Measurements from ENCODE around the gene CDK5. TPM values are rescaled to one million over a fixed set of nuclear protein-coding genes. Genes with fewer than 3 reads are reported as not detected.
A peak's percentile ranks its signal among the peaks of the same experiment; 100 is the strongest.
"Not testable (repeated sequence)": the region's sequence is repeated elsewhere in the genome, so short reads cannot be mapped to it uniquely, and the experiment has no call there.

CDK5 gene
- total RNA-seq, 2 experiments from 2014 or later, result 26.0 to 26.9 TPM

- Mint-ChIP-seq H3K4me1 (peaks cover 53% of the 10 kb centered on the region), H3K27ac (peak overlapping the region; percentile 42), H3K27me3 (no peaks in the 10 kb centered on the region), H3K4me3 (peak overlapping the region; percentile 91), H3K9me3 (no peaks in the 10 kb centered on the region), H3K36me3 (ENCODE audit: low read depth) (peaks cover 4% of the 10 kb centered on the region)
- CTCF ChIA-PET, result interaction anchor here (1.1 kb wide), 1 partner anchor 28 kb away, joined by 4 read pairs; the partner anchor contains the start of gene ABCB8
- DNase-seq, result no peak
- POLR2A ChIA-PET, result no interaction called here
These were observed 811 bp downstream of the CDK5 start for GRCh38 chr7:151056666-151057505.

GRCh38 chr7:151056283-151056665 lies 1.4 kb downstream of the CDK5 start:
- peak overlapping the region; percentile 91 for H3K4me3 Mint-ChIP-seq
- no peaks in the 10 kb centered on the region for H3K27me3 Mint-ChIP-seq
- CTCF ChIA-PET, result interaction anchor here (1.2 kb wide), 1 partner anchor 28 kb away, joined by 4 read pairs; the partner anchor contains the start of gene ABCB8
- H3K36me3 Mint-ChIP-seq (ENCODE audit: low read depth), result peaks cover 4% of the 10 kb centered on the region
- H3K4me1 Mint-ChIP-seq, result peaks cover 46% of the 10 kb centered on the region
- H3K27ac Mint-ChIP-seq, result no peak overlapping the region
- H3K9me3 Mint-ChIP-seq, result no peaks in the 10 kb centered on the region
- no peak for DNase-seq
- POLR2A ChIA-PET, result no interaction called here

- H3K27me3 Mint-ChIP-seq, result peaks cover 8% of the 10 kb centered on the region
- H3K4me3 Mint-ChIP-seq, result no peak overlapping the region
- H3K9me3 Mint-ChIP-seq, result no peaks in the 10 kb centered on the region
- H3K27ac Mint-ChIP-seq, result no peak overlapping the region
- DNase-seq, result no peak
- POLR2A ChIA-PET, result no interaction called here
- CTCF ChIA-PET, result no interaction called here
- H3K36me3 Mint-ChIP-seq (ENCODE audit: low read depth), result peaks cover 4% of the 10 kb centered on the region
- H3K4me1 Mint-ChIP-seq, result peaks cover 37% of the 10 kb centered on the region
These were observed 3.9 kb downstream of the CDK5 start for GRCh38 chr7:151053751-151054150.

- ChIA-PET POLR2A (no interaction called here), CTCF (interaction anchor here (0.7 to 1.1 kb wide), 3 partner anchors 16 to 28 kb away, joined by 3 to 4 read pairs (median 3); partner anchors contain the start of genes ABCB8 and FASTK)
- Mint-ChIP-seq H3K4me1 (peaks cover 32% of the 10 kb centered on the region), H3K27ac (no peak overlapping the region), H3K36me3 (ENCODE audit: low read depth) (peaks cover 4% of the 10 kb centered on the region), H3K9me3 (no peaks in the 10 kb centered on the region), H3K27me3 (peaks cover 8% of the 10 kb centered on the region), H3K4me3 (no peak overlapping the region)
- no peak for DNase-seq
These were observed 4.6 kb downstream of the CDK5 start for GRCh38 chr7:151053096-151053495.

- no peaks in the 10 kb centered on the region for H3K9me3 Mint-ChIP-seq
- DNase-seq, result peak; percentile 76
- H3K27ac Mint-ChIP-seq, result no peak overlapping the region
- H3K36me3 Mint-ChIP-seq (ENCODE audit: low read depth), result peaks cover 2% of the 10 kb centered on the region
- no peak overlapping the region for H3K4me3 Mint-ChIP-seq
- ChIA-PET POLR2A (no interaction called here), CTCF (interaction anchor here (0.8 to 1.3 kb wide), 3 partner anchors 9 to 175 kb away, joined by 3 to 4 read pairs (median 3); partner anchors contain the start of gene ABCB8)
- peaks cover 8% of the 10 kb centered on the region for H3K27me3 Mint-ChIP-seq
- H3K4me1 Mint-ChIP-seq, result peaks cover 23% of the 10 kb centered on the region
These were observed 6.6 kb downstream of the CDK5 start for GRCh38 chr7:151051108-151051507.

- Mint-ChIP-seq H3K36me3 (ENCODE audit: low read depth) (peaks cover 7% of the 10 kb centered on the region), H3K27me3 (peaks cover 8% of the 10 kb centered on the region), H3K9me3 (no peaks in the 10 kb centered on the region), H3K4me3 (no peak overlapping the region), H3K4me1 (peaks cover 19% of the 10 kb centered on the region), H3K27ac (no peak overlapping the region)
- no peak for DNase-seq
- ChIA-PET CTCF (interaction anchor here (0.7 to 1.3 kb wide), 2 partner anchors 30 to 91 kb away, joined by 3 to 5 read pairs; no protein-coding TSS in a partner anchor), POLR2A (no interaction called here)
These were observed 8.7 kb downstream of the CDK5 start for GRCh38 chr7:151048911-151049463.

GRCh38 chr7:151047976-151048815 lies 9.5 kb downstream of the CDK5 start, which contains the start of gene ASIC3:
TSS of gene ASIC3 (plus strand) at chr7:151048531. CDS start at chr7:151048886, 355 bp downstream.
- Mint-ChIP-seq H3K4me1 (peaks cover 13% of the 10 kb centered on the region), H3K27ac (no peak within 1 kb of the TSS), H3K27me3 (peaks cover 8% of the 10 kb centered on the region), H3K4me3 (no peak within 1 kb of the TSS), H3K36me3 (ENCODE audit: low read depth) (peaks cover 7% of the 10 kb centered on the region), H3K9me3 (no peaks in the 10 kb centered on the region)
- DNase-seq, result no peak
- CTCF ChIA-PET, result interaction anchor here (0.7 to 1.3 kb wide), 2 partner anchors 30 to 90 kb away, joined by 3 to 5 read pairs; no protein-coding TSS in a partner anchor
- POLR2A ChIA-PET, result no interaction called here

GRCh38 chr7:151046603-151047573 lies 10.8 kb downstream of the CDK5 start:
- Mint-ChIP-seq H3K36me3 (ENCODE audit: low read depth) (peaks cover 4% of the 10 kb centered on the region), H3K27ac (no peak overlapping the region), H3K27me3 (peaks cover 8% of the 10 kb centered on the region), H3K4me3 (no peak overlapping the region), H3K4me1 (peaks cover 5% of the 10 kb centered on the region), H3K9me3 (no peaks in the 10 kb centered on the region)
- POLR2A ChIA-PET, result no interaction called here
- CTCF ChIA-PET, result no interaction called here
- DNase-seq, result no peak

GRCh38 chr7:151045967-151046366 lies 11.7 kb downstream of the CDK5 start:
- no peak overlapping the region for H3K4me3 Mint-ChIP-seq
- CTCF ChIA-PET, result no interaction called here
- H3K4me1 Mint-ChIP-seq, result peaks cover 5% of the 10 kb centered on the region
- peaks cover 4% of the 10 kb centered on the region for H3K36me3 Mint-ChIP-seq (ENCODE audit: low read depth)
- H3K27me3 Mint-ChIP-seq, result peaks cover 8% of the 10 kb centered on the region
- no peak overlapping the region for H3K27ac Mint-ChIP-seq
- no peak for DNase-seq
- POLR2A ChIA-PET, result interaction anchor here (0.6 kb wide), 1 partner anchor 1679 kb away, joined by 4 read pairs; no protein-coding TSS in a partner anchor
- no peaks in the 10 kb centered on the region for H3K9me3 Mint-ChIP-seq

GRCh38 chr7:151045262-151045661 lies 12.4 kb downstream of the CDK5 start:
- no peak overlapping the region for H3K27ac Mint-ChIP-seq
- POLR2A ChIA-PET, result no interaction called here
- CTCF ChIA-PET, result interaction anchor here (1.2 kb wide), 1 partner anchor 19 kb away, joined by 3 read pairs; no protein-coding TSS in a partner anchor
- peaks cover 5% of the 10 kb centered on the region for H3K4me1 Mint-ChIP-seq
- no peak overlapping the region for H3K4me3 Mint-ChIP-seq
- H3K36me3 Mint-ChIP-seq (ENCODE audit: low read depth), result peaks cover 4% of the 10 kb centered on the region
- no peaks in the 10 kb centered on the region for H3K9me3 Mint-ChIP-seq
- peaks cover 4% of the 10 kb centered on the region for H3K27me3 Mint-ChIP-seq
- no peak for DNase-seq

- H3K27ac Mint-ChIP-seq, result no peak overlapping the region
- no peak for DNase-seq
- no peaks in the 10 kb centered on the region for H3K9me3 Mint-ChIP-seq
- ChIA-PET POLR2A (no interaction called here), CTCF (no interaction called here)
- peaks cover 4% of the 10 kb centered on the region for H3K36me3 Mint-ChIP-seq (ENCODE audit: low read depth)
- no peaks in the 10 kb centered on the region for H3K27me3 Mint-ChIP-seq
- peaks cover 10% of the 10 kb centered on the region for H3K4me1 Mint-ChIP-seq
- no peak overlapping the region for H3K4me3 Mint-ChIP-seq
These were observed 13.7 kb downstream of the CDK5 start for GRCh38 chr7:151043959-151044358.

GRCh38 chr7:151043449-151043848 lies 14.2 kb downstream of the CDK5 start:
- DNase-seq; H3K27ac Mint-ChIP-seq; H3K36me3 Mint-ChIP-seq (ENCODE audit: low read depth); POLR2A ChIA-PET; H3K4me3 Mint-ChIP-seq; H3K27me3 Mint-ChIP-seq; H3K9me3 Mint-ChIP-seq; CTCF ChIA-PET: not testable (repeated sequence)
- H3K4me1 Mint-ChIP-seq, result peaks cover 15% of the 10 kb centered on the region

Data from activated CD4-positive, alpha-beta T cell treated with anti-CD3 and anti-CD28 coated beads, Interleukin-2, amount 10 ng/mL, durations not matched to agents 7 days and 5 days (primary cell).